Right lobe of liver (tissue), 6 donors: ENCODE measurements around the gene INSYN2A. TPM values are rescaled to one million over a fixed set of nuclear protein-coding genes. Genes with fewer than 3 reads are reported as not detected.

Experiments used
- ATAC-seq, 4 donors: fragments of 200-7000 bp; cut with Tn5 transposase; one replicate each; pipeline ENCODE4 v1.9.1; 2020; ENCODE audit warnings: mild to moderate bottlenecking in 4 of 4, moderate library complexity in 4 of 4
- DNase-seq, 3 donors: peaks; one replicate each; pipeline ENCODE4 v3.0.0-alpha.2; 2020
- H3K27ac ChIP-seq, 3 donors: fragments of 200-600 bp; one replicate each; pipeline ENCODE4 v1.8.0; 2022
- H3K27me3 ChIP-seq, 2 donors: fragments of 200-600 bp; one replicate each; pipeline ENCODE4 v1.8.0; 2022
- H3K36me3 ChIP-seq, 4 donors: fragments of 200-600 bp; sonication (generic) in 1 of 4; one replicate each; pipeline versions ENCODE4 v1.5.1 to v1.8.0; 2017 to 2022; ENCODE audit warnings: control low read depth in 1 of 4
- H3K4me1 ChIP-seq, 4 donors: fragments of 200-600 bp; sonication (generic) in 1 of 4; one replicate each; pipeline versions ENCODE4 v1.5.1 to v1.8.0; 2017 to 2022; ENCODE audit warnings: control low read depth in 1 of 4
- H3K4me3 ChIP-seq, 3 donors: fragments of 200-600 bp; one replicate each; pipeline ENCODE4 v1.8.0; 2022
- H3K9me3 ChIP-seq, 4 donors: fragments of 200-600 bp; sonication (generic) in 1 of 4; one replicate each; pipeline versions ENCODE4 v1.5.1 to v1.8.0; 2017 to 2022; ENCODE audit warnings: control low read depth in 1 of 4
- POLR2A ChIP-seq: fragments of 450-650 bp; IDR thresholded peaks from one replicate; pipeline ENCODE4 v1.6.1; 2017; ENCODE audit warnings: antibody characterized with exemption, mild to moderate bottlenecking
- WGBS: methylation state at CpG from one replicate; pipeline ENCODE4 v1.1.6; 2018; ENCODE audit warnings: low coverage, low lambda C conversion rate; ENCODE audit not compliant: insufficient coverage; ENCODE audit errors: missing lambda C conversion rate; 5-methylcytosine and 5-hydroxymethylcytosine counted together
- intact Hi-C, 2 donors: fragments of 100-400 bp; cut with DNase I; formaldehyde crosslinking; loops; one replicate each; pipeline versions ENCODE4 v1.11.2 to v1.14.1; 2022
- total RNA-seq, 6 experiments: library from RNA; depleted of rRNA in 2 of 6; stranded (reverse); fragments of >200 nt in 2 of 6; fragmentation: NEBNext Ultra II Directional in 3 of 6; extraction: Animal tissue kit (Norgen Biotek cat#: 25700) in 3 of 6; gene quantifications; one replicate each; pipeline versions ENCODE4 v1.1.0 to v1.2.4, GENCODE V29; 2016 to 2023
- TF ChIP-seq, protein P1 (sequence below), 4 donors: fragments of 200-600 bp in 3 of 4; fragments of 450-650 bp in 1 of 4; IDR thresholded peaks; one replicate each; pipeline versions ENCODE4 v1.5.1 to v1.8.0; 2016 to 2022; ENCODE audit warnings: antibody characterized with exemption in 4 of 4, mild to moderate bottlenecking in 2 of 4
- donor health status: DM: no; HTN: yes; CAD: no.
- donor health status: DM: no; HTN: no; CAD: no.
- donor health status: DM: no; HTN: no; CAD: no.
- donor health status: DM: no; HTN: yes; CAD: no.
- donor health status: DM: no; HTN: yes; CAD: no.

INSYN2A gene
- total RNA-seq, 6 experiments from 2014 or later: not detected

DNA sequence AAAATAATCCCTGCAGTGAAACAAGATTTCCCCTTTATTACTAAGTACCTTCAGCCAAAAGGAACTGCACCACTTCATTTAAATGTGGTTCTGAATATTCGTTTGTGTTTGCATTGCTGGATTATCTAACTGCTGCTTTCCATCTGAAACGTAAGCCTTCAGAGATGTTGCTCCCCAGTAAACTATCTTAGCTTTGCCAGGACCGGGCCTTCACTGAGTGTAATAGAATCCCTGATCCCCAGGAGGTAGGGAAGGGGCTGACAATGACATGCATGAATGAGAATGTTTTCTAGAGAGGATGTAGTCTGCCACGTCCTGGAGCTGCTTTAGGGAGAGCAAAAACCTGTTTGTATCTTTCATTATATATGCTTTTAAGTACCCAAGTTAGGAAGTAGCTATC, 19.5 kb upstream of the INSYN2A start:
- DNase-seq: no peak
- TF ChIP-seq POLR2A: no peak
- TF ChIP-seq, protein P1, sequence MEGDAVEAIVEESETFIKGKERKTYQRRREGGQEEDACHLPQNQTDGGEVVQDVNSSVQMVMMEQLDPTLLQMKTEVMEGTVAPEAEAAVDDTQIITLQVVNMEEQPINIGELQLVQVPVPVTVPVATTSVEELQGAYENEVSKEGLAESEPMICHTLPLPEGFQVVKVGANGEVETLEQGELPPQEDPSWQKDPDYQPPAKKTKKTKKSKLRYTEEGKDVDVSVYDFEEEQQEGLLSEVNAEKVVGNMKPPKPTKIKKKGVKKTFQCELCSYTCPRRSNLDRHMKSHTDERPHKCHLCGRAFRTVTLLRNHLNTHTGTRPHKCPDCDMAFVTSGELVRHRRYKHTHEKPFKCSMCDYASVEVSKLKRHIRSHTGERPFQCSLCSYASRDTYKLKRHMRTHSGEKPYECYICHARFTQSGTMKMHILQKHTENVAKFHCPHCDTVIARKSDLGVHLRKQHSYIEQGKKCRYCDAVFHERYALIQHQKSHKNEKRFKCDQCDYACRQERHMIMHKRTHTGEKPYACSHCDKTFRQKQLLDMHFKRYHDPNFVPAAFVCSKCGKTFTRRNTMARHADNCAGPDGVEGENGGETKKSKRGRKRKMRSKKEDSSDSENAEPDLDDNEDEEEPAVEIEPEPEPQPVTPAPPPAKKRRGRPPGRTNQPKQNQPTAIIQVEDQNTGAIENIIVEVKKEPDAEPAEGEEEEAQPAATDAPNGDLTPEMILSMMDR (IDR thresholded peaks at IDR 0.05): no peak
- ATAC-seq: no peak
- H3K27me3 ChIP-seq: no peaks in the 10 kb centered on the region
- no peaks in the 10 kb centered on the region for H3K9me3 ChIP-seq
- no peak overlapping the region for H3K27ac ChIP-seq
- H3K4me1 ChIP-seq: no peaks in the 10 kb centered on the region
- no peak overlapping the region for H3K4me3 ChIP-seq
- intact Hi-C loops: no loop called here
- H3K36me3 ChIP-seq: no peaks in the 10 kb centered on the region
- 55% methylated on average over 3 of the region's 4 CpGs for WGBS

DNA sequence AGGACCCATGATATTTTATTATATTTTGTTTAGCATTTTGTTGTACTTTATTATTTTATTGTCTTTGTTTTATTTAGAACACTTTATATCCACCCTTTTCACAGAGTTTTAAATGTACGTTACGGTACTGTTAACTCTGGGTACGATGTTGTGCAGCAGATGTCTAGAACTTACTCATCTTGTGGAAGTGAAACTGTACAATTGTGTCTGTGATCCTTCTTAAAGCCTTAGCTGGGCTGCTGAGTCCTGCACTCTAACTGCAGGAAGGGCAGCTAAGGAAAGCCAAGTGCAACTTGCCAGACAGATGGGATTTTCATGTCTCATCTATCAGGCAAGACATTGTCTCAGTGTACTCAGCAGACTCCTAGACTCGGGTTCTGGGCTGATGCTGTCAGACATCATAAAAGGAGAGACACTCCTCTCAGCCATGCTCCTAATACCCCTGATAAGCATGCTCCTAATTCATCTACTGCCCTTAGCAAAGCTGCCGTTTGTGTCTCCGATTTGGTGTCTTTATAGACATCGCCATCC, 14.6 kb upstream of the INSYN2A start:
- H3K4me3 ChIP-seq: no peak overlapping the region
- H3K4me1 ChIP-seq: no peaks in the 10 kb centered on the region
- DNase-seq (no peak), ATAC-seq (no peak)
- TF ChIP-seq, protein P1 (IDR thresholded peaks at IDR 0.05): no peak
- no peak for TF ChIP-seq POLR2A
- intact Hi-C loops: no loop called here
- H3K36me3 ChIP-seq: no peaks in the 10 kb centered on the region
- no peaks in the 10 kb centered on the region for H3K9me3 ChIP-seq
- no peak overlapping the region for H3K27ac ChIP-seq
- 86% methylated on average over 6 of the region's 7 CpGs for WGBS
- H3K27me3 ChIP-seq: no peaks in the 10 kb centered on the region

DNA sequence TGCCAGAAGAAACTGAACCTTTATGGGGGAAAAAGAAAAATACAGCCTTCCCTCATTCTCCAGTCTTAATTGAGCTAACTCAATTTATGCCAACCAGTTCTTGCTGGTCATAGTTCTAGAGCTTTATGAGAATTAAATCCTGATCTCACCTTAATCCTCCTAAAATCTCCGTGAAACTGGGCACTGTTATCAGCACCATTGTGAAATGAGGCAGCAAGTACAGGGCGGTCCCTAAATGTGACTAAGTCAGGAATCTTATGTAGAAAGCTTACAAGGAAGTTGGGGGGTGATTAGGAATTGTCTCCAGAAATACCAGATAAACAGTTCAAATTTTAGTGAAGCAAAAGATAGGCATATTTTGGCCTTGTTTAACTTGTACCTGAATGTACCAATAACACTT, 10.7 kb upstream of the INSYN2A start:
- H3K36me3 ChIP-seq: no peaks in the 10 kb centered on the region
- H3K27me3 ChIP-seq: no peaks in the 10 kb centered on the region
- no peak for TF ChIP-seq POLR2A
- TF ChIP-seq, protein P1 (IDR thresholded peaks at IDR 0.05): no peak
- no peak overlapping the region for H3K27ac ChIP-seq
- H3K9me3 ChIP-seq: no peaks in the 10 kb centered on the region
- H3K4me1 ChIP-seq: no peaks in the 10 kb centered on the region
- WGBS: 91% methylated on average over 2 of the region's 2 CpGs
- no peak for DNase-seq
- H3K4me3 ChIP-seq: no peak overlapping the region
- intact Hi-C loops: no loop called here
- ATAC-seq: no peak

DNA sequence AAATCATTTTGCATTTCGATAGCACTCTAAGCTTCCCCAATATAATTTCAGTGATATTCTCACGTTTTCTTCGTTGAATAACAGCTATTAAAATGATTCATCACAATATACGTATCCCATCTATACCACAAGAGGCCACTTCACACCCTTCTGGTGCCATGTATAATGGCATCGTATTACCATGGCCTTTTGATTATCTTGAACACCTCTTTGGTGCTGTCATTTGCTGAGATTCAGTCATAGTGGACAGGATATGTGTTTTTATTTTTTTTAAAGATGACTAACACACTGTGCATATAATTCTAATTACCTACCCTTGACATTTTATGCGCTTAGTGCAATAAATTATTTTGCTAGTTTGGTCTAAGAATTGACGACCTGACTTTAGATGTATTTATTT, 6.7 kb upstream of the INSYN2A start:
- ATAC-seq (no peak), DNase-seq (no peak)
- intact Hi-C loops: no loop called here

More for the DNA sequence above, 6.7 kb upstream of the INSYN2A start:
- 89% methylated on average over 7 of the region's 7 CpGs for WGBS
- Histone ChIP-seq H3K4me3 (no peak overlapping the region), H3K36me3 (no peaks in the 10 kb centered on the region), H3K27me3 (no peaks in the 10 kb centered on the region), H3K27ac (no peak overlapping the region), H3K4me1 (no peaks in the 10 kb centered on the region), H3K9me3 (no peaks in the 10 kb centered on the region)
- TF ChIP-seq POLR2A: no peak
- TF ChIP-seq, protein P1 (IDR thresholded peaks at IDR 0.05): no peak
